Lung (tissue), 12 donors: Measurements from ENCODE around the gene SMOC1. TPM values are rescaled to one million over a fixed set of nuclear protein-coding genes. Genes with fewer than 3 reads are reported as not detected.

Experiments
- ATAC-seq: fragments of 200-7000 bp; cut with Tn5 transposase; one replicate; pipeline ENCODE4 v1.9.1; 2020; ENCODE audit warnings: moderate number of reproducible peaks; ENCODE audit not compliant: insufficient read depth, low FRiP score
- DNase-seq, 3 donors: peaks; one replicate each; pipeline ENCODE4 v3.0.0-alpha.2; 2013 to 2017
- H3K27ac ChIP-seq, 2 donors: one replicate each; pipeline ENCODE4 v1.5.1; 2013; ENCODE audit warnings: mild to moderate bottlenecking in 2 of 2, moderate library complexity in 2 of 2, control low read depth in 1 of 2, inconsistent platforms in 1 of 2, low read depth in 1 of 2, low read length in 1 of 2
- H3K27me3 ChIP-seq, 3 donors: one replicate each; pipeline ENCODE4 v1.5.1; 2013; ENCODE audit warnings: low read length in 2 of 3; ENCODE audit not compliant: control insufficient read depth in 3 of 3, insufficient read depth in 3 of 3
- H3K36me3 ChIP-seq, 4 donors: one replicate each; pipeline ENCODE4 v1.5.1; 2013; ENCODE audit warnings: low read length in 4 of 4, mild to moderate bottlenecking in 1 of 4, moderate library complexity in 1 of 4; ENCODE audit not compliant: control insufficient read depth in 4 of 4, insufficient read depth in 4 of 4
- H3K4me1 ChIP-seq, 5 donors: one replicate each; pipeline ENCODE4 v1.5.1; 2013; ENCODE audit warnings: low read length in 5 of 5, mild to moderate bottlenecking in 2 of 5, moderate library complexity in 1 of 5; ENCODE audit not compliant: control insufficient read depth in 5 of 5, insufficient read depth in 5 of 5
- H3K4me3 ChIP-seq: one replicate; pipeline ENCODE4 v1.5.1; 2013; ENCODE audit warnings: mild to moderate bottlenecking, control low read depth, moderate library complexity
- H3K9ac ChIP-seq, 2 donors: one replicate each; pipeline ENCODE4 v1.5.1; 2013; ENCODE audit warnings: low read length in 2 of 2, control low read depth in 1 of 2; ENCODE audit not compliant: insufficient read depth in 1 of 2
- H3K9me3 ChIP-seq, 4 donors: one replicate each; pipeline ENCODE4 v1.5.1; 2013; ENCODE audit warnings: low read length in 3 of 4, mild to moderate bottlenecking in 1 of 4, moderate library complexity in 1 of 4; ENCODE audit not compliant: control insufficient read depth in 4 of 4, insufficient read depth in 3 of 4
- WGBS, 2 donors: extraction: QIAGEN DNeasy Blood & Tissue Kit; methylation state at CpG; one replicate each; pipeline ENCODE4 v1.1.7; 2013; 5-methylcytosine and 5-hydroxymethylcytosine counted together
- polyA plus RNA-seq, 2 donors: library from polyadenylated mRNA; stranded (reverse); fragments of 200-250 nt; gene quantifications; one replicate each; pipeline ENCODE4 v1.2.1, GENCODE V29; 2013
- total RNA-seq, 2 donors: library from RNA; depleted of rRNA in 1 of 2; stranded (reverse); fragments of >200 nt in 1 of 2; gene quantifications; one replicate each; pipeline ENCODE4 v1.2.1, GENCODE V29; 2014 to 2021
- TF ChIP-seq, protein P1 (sequence below): IDR thresholded peaks from 2 replicates; pipeline ENCODE4 v1.5.1; 2012; ENCODE audit warnings: mild to moderate bottlenecking; ENCODE audit errors: control extremely low read depth, extremely low read depth
- donor health status: control.
- donor health status: control.
- donor health status: Bipolar disorder and iron deficiency.
- donor health status: healthy.
- donor health status: DM: yes; HTN: yes; CAD: no.

SMOC1 gene
- total and polyA plus RNA-seq, 4 donors: 0.52 to 1.9 (median 1.1) TPM

DNA sequence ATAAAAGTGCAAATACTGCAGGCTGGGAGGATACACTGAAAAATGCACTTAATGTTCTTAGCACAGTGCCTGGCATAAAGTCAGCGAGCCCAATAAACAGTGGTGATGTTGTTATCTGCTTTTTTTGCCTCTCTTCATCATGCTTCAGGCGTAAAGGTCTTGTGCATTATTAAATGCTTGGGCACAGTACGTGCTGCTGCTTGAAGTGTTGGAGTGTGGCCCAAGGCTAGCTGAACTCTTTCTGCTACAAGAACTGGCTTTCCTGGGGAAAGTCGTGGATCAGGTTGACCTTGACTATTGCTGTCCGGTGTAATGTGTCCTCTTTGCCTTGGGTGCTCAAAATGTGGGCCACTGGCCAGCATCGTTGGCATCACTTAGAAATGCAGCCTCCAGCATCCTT lies 43.0 kb downstream of the SMOC1 start:
- no peak overlapping the region for H3K9ac ChIP-seq
- H3K4me3 ChIP-seq: no peak overlapping the region
- no peaks in the 10 kb centered on the region for H3K36me3 ChIP-seq
- no peak overlapping the region for H3K27ac ChIP-seq
- TF ChIP-seq, protein P1, sequence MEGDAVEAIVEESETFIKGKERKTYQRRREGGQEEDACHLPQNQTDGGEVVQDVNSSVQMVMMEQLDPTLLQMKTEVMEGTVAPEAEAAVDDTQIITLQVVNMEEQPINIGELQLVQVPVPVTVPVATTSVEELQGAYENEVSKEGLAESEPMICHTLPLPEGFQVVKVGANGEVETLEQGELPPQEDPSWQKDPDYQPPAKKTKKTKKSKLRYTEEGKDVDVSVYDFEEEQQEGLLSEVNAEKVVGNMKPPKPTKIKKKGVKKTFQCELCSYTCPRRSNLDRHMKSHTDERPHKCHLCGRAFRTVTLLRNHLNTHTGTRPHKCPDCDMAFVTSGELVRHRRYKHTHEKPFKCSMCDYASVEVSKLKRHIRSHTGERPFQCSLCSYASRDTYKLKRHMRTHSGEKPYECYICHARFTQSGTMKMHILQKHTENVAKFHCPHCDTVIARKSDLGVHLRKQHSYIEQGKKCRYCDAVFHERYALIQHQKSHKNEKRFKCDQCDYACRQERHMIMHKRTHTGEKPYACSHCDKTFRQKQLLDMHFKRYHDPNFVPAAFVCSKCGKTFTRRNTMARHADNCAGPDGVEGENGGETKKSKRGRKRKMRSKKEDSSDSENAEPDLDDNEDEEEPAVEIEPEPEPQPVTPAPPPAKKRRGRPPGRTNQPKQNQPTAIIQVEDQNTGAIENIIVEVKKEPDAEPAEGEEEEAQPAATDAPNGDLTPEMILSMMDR: no peak
- H3K9me3 ChIP-seq: no peaks in the 10 kb centered on the region
- DNase-seq: peak in 1 of 3 donors; percentile 8
- H3K4me1 ChIP-seq: no peaks in the 10 kb centered on the region
- H3K27me3 ChIP-seq: peaks cover 0 to 3% (median 0%) of the 10 kb centered on the region in 3 donors
- no peak for ATAC-seq
- 63 to 84% methylated on average over 6 of the region's 6 CpGs for WGBS, 2 donors

DNA sequence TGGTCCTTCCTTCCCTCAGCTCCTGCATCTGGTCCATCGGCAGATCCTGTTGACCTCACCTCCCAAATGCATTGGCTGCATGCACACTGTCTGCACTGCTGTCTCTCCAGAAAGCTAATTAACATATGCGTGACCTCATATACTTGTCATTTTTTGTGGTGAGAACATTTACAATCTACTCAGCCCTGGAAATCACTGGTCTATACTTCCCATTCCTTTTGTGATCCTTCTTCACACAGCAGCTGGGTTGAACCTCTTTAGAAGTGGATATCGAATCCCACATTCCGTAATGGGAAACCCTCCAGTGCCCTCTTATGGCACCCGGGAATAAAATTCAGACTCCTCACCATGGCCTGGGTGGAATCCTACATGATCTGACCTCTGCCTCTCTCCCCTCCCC lies 45.0 kb downstream of the SMOC1 start:
- peaks cover 0 to 3% (median 0%) of the 10 kb centered on the region in 3 donors for H3K27me3 ChIP-seq
- no peak for DNase-seq
- no peak overlapping the region for H3K9ac ChIP-seq
- 79 to 83% methylated on average over 5 of the region's 5 CpGs for WGBS, 2 donors
- no peak overlapping the region for H3K4me3 ChIP-seq
- no peaks in the 10 kb centered on the region for H3K36me3 ChIP-seq
- TF ChIP-seq, protein P1: no peak
- H3K27ac ChIP-seq: no peak overlapping the region
- H3K9me3 ChIP-seq: no peaks in the 10 kb centered on the region
- no peaks in the 10 kb centered on the region for H3K4me1 ChIP-seq
- ATAC-seq: no peak

DNA sequence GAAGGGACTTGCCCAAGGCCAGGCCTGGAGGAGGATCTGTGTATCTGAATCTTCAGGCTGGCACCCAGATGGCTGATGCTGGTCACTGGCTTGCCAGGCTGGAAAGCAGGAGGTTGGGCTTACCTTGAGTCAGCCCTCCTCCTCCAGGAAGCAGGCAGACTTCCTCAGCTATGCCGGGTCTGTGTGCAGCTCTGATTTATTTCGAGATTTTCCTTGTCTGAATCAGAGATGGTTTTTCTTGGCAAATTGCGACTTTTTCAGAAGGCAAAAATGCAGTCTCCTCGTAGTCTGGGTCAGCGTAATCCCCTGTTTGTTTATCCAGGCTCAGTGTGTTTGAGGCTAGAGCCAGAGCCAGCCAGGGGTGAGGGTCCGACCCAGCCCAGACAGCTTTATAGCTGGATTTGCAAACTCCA lies 48.9 kb downstream of the SMOC1 start:
- TF ChIP-seq, protein P1: no peak
- no peaks in the 10 kb centered on the region for H3K27me3 ChIP-seq
- no peaks in the 10 kb centered on the region for H3K9me3 ChIP-seq
- no peak overlapping the region for H3K9ac ChIP-seq
- 52 to 54% methylated on average over 6 of the region's 6 CpGs for WGBS, 2 donors
- no peaks in the 10 kb centered on the region for H3K4me1 ChIP-seq
- H3K27ac ChIP-seq: no peak overlapping the region
- no peaks in the 10 kb centered on the region for H3K36me3 ChIP-seq
- DNase-seq (no peak), ATAC-seq (no peak)
- H3K4me3 ChIP-seq: no peak overlapping the region

DNA sequence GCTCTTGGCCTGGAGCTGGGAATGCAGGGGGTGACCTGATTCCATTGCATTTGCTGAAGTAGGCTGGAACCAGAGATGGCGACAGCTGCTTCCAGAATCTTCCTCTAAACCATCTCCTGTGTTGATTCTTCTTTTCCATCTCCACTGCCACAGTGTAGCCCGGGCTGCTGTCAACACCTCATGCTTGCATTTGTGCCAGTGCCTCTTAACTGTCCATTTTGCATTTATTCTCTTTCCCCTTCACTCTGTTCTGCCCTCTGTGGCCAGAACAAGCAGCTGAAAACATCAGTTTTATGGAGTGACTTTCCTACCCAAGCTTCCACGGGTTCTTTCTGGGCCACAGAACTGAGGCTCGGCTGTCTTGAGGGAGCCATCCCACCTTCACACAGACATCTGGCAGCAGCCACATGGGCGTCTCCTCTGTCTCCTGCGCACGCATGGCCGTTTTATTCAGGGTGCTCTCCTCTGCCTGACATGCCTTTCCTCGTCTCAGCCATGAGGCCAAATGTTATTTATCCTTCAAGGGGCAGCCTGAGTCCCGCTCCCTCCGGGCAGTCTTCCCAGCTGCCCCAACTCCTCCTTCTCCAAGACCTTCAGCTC lies 51.7 kb downstream of the SMOC1 start:
- Histone ChIP-seq H3K9ac (no peak overlapping the region), H3K9me3 (peaks cover 0 to 3% (median 0%) of the 10 kb centered on the region in 4 donors), H3K27ac (no peak overlapping the region), H3K36me3 (no peaks in the 10 kb centered on the region), H3K4me3 (no peak overlapping the region), H3K27me3 (peaks cover 0 to 10% (median 0%) of the 10 kb centered on the region in 3 donors), H3K4me1 (no peaks in the 10 kb centered on the region)
- ATAC-seq (no peak), DNase-seq (no peak)
- TF ChIP-seq, protein P1: no peak
- 79 to 87% methylated on average over 11 of the region's 11 CpGs for WGBS, 2 donors
